ENCODE data around the gene LRIG3. TPM values are rescaled to one million over a fixed set of nuclear protein-coding genes. Genes with fewer than 3 reads are reported as not detected.

The LRIG3 gene
- total RNA-seq, 4 donors from 2014 or later = 32.4 to 87.2 (median 68.4) TPM

DNA sequence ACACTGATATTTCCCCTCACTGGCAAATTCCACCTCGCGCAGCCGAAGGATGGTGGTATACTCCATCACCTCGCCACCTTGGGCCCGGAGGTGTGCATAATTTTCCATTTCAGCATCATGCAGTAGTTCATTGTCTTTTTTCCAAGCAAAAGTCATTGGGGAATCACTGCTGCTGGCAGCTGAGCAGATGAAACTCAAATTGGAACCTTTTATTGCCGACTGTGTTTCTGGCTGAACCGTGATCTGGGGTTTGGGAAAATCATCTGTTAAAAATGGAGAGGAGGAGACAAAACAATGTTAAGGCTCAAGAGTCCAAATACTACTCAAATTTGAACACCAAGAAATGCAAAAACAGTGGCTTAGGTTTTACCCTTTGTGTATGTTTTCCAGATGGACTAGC is 39.7 kb downstream of the LRIG3 start:
- no peak for TF ChIP-seq CTCF (IDR thresholded peaks at IDR 0.05; ENCODE audit: low read depth)

DNA sequence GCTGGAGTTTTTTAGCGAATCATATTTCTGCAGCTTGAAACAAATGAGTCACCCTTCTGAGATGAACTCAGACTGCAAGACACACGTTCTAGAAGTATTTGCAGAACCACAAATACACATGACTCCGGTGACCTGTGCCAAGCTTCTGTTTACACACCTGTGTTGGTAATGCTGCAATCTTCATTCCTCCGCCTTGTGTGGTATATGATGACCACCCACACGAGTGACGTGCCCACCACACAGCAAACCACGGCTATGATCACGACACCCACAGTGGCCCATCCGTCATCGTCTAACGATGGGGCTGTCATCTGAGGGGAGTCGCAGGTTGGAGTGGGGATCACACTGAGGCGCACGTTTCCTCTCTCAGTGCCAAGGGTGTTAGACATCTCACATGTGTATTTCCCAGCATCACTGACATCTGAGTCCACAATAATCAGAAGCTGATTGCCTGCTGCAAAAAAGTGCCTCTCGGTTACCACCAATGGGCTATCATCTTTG is 43.0 kb downstream of the LRIG3 start:
- TF ChIP-seq CTCF (IDR thresholded peaks at IDR 0.05; ENCODE audit: low read depth) = no peak

GRCh38 chr12:58873496-58873895 is 46.8 kb downstream of the LRIG3 start:
- TF ChIP-seq CTCF (IDR thresholded peaks at IDR 0.05; ENCODE audit: low read depth) = no peak

GRCh38 chr12:58871556-58871955 is 48.7 kb downstream of the LRIG3 start:
- no peak for TF ChIP-seq CTCF (IDR thresholded peaks at IDR 0.05; ENCODE audit: low read depth)

DNA sequence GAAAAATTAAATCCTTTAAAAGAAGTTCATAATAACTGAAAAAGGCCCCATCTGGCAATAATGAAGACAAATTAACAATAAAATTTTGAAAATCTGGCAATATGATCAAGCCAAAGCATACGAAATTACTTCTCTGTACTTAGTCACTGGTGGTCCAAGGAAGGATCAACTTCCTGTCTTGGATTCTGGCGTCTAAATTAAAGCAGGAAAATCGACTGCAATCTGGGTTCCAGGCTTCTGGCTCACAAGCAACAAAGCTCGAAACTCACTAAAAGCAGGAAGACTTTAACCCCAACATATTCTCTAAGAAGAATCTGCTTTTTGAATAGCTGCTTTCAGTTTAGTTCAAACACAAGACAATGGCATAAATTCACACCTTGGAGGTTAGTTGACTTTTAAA is 49.7 kb downstream of the LRIG3 start:
- no peak for TF ChIP-seq CTCF (IDR thresholded peaks at IDR 0.05; ENCODE audit: low read depth)

- TF ChIP-seq CTCF (IDR thresholded peaks at IDR 0.05; ENCODE audit: low read depth) = no peak
Measured at GRCh38 chr12:58860788-58861240, 59.5 kb downstream of the LRIG3 start.

- TF ChIP-seq CTCF (IDR thresholded peaks at IDR 0.05; ENCODE audit: low read depth) = no peak
Measured at GRCh38 chr12:58860056-58860787, 60.1 kb downstream of the LRIG3 start.
